GM21447 (cell line): ENCODE measurements around the gene ASXL1.
A peak's percentile ranks its signal among the peaks of the same experiment; 100 is the strongest.
"Not testable (repeated sequence)": the region's sequence is repeated elsewhere in the genome, so short reads cannot be mapped to it uniquely, and the experiment has no call there.

Source experiments
- ATAC-seq: cut with Tn5 transposase; IDR thresholded peaks from one replicate; pipeline ENCODE4 v1.9.1; 2021; ENCODE audit not compliant: unreplicated experiment

The ASXL1 gene

GRCh38 chr20:32357869-32358631, at the start of gene ASXL1:
ASXL1 (plus strand) TSS chr20:32358331; CDS start chr20:32358776, 445 bp downstream.
- peak; percentile 64 for ATAC-seq

- ATAC-seq: no peak
These were observed 45.3 kb upstream of the ASXL1 start for GRCh38 chr20:32312718-32313424.

GRCh38 chr20:32314768-32315167, 43.4 kb upstream of the ASXL1 start:
- ATAC-seq: no peak

GRCh38 chr20:32315399-32315798, 42.7 kb upstream of the ASXL1 start:
- no peak for ATAC-seq

GRCh38 chr20:32315891-32316290, 42.2 kb upstream of the ASXL1 start:
- no peak for ATAC-seq

- ATAC-seq: no peak
These were observed 41.5 kb upstream of the ASXL1 start for GRCh38 chr20:32316667-32317066.

GRCh38 chr20:32319100-32319499, 39.0 kb upstream of the ASXL1 start:
- no peak for ATAC-seq

- no peak for ATAC-seq
These were observed 37.8 kb upstream of the ASXL1 start for GRCh38 chr20:32320305-32320704.

GRCh38 chr20:32321390-32321789, 36.7 kb upstream of the ASXL1 start:
- ATAC-seq: no peak

- not testable (repeated sequence) for ATAC-seq
These were observed 35.9 kb upstream of the ASXL1 start for GRCh38 chr20:32322260-32322659.

GRCh38 chr20:32323761-32324160, 34.4 kb upstream of the ASXL1 start:
- ATAC-seq: not testable (repeated sequence)

- no peak for ATAC-seq
These were observed 32.2 kb upstream of the ASXL1 start for GRCh38 chr20:32325706-32326503.

- ATAC-seq: no peak
These were observed 31.7 kb upstream of the ASXL1 start for GRCh38 chr20:32326504-32326845.

GRCh38 chr20:32327087-32327681, 30.9 kb upstream of the ASXL1 start:
- ATAC-seq: no peak

GRCh38 chr20:32329817-32330554, 28.1 kb upstream of the ASXL1 start:
- no peak for ATAC-seq

- no peak for ATAC-seq
These were observed 27.6 kb upstream of the ASXL1 start for GRCh38 chr20:32330555-32330897.

- no peak for ATAC-seq
These were observed 25.5 kb upstream of the ASXL1 start for GRCh38 chr20:32332614-32333013.

GRCh38 chr20:32333181-32333987, 24.7 kb upstream of the ASXL1 start:
- ATAC-seq: peak; percentile 61

- ATAC-seq: peak; percentile 50
These were observed 23.9 kb upstream of the ASXL1 start for GRCh38 chr20:32333988-32334885.
